ENCODE data around the gene GRID2. TPM values are rescaled to one million over a fixed set of nuclear protein-coding genes. Genes with fewer than 3 reads are reported as not detected.
"Not testable (repeated sequence)": the region's sequence is repeated elsewhere in the genome, so short reads cannot be mapped to it uniquely, and the experiment has no call there.

Gene GRID2
- total RNA-seq, 1 donor from 2014 or later, result not detected

DNA sequence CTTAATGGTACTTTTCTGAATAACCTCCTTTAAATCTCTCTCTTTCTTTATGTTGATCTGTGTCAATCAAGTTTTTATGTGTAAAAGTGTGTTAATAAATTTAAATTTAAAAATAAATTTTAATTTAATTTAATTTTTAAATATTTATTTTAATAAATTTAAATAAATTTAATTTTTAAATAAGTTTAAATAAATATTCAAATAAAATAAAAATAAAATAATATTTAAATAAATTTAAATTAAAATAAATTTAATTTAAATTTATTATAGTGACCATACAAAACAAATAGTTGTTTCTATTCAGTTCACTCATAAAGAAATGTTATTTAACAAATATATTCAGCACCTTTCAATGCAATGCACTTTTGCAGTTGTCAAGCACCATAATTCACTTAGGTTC lies 146.9 kb downstream of the GRID2 start:
- DNase-seq (ENCODE audit: low read depth), result no peak
- TF ChIP-seq, protein P1, sequence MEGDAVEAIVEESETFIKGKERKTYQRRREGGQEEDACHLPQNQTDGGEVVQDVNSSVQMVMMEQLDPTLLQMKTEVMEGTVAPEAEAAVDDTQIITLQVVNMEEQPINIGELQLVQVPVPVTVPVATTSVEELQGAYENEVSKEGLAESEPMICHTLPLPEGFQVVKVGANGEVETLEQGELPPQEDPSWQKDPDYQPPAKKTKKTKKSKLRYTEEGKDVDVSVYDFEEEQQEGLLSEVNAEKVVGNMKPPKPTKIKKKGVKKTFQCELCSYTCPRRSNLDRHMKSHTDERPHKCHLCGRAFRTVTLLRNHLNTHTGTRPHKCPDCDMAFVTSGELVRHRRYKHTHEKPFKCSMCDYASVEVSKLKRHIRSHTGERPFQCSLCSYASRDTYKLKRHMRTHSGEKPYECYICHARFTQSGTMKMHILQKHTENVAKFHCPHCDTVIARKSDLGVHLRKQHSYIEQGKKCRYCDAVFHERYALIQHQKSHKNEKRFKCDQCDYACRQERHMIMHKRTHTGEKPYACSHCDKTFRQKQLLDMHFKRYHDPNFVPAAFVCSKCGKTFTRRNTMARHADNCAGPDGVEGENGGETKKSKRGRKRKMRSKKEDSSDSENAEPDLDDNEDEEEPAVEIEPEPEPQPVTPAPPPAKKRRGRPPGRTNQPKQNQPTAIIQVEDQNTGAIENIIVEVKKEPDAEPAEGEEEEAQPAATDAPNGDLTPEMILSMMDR (conservative IDR thresholded peaks at IDR 0.05; ENCODE audit: low read depth, low read length), result no peak
- H3K4me3 ChIP-seq (ENCODE audit: low read depth, low read length), result no peak overlapping the region

DNA sequence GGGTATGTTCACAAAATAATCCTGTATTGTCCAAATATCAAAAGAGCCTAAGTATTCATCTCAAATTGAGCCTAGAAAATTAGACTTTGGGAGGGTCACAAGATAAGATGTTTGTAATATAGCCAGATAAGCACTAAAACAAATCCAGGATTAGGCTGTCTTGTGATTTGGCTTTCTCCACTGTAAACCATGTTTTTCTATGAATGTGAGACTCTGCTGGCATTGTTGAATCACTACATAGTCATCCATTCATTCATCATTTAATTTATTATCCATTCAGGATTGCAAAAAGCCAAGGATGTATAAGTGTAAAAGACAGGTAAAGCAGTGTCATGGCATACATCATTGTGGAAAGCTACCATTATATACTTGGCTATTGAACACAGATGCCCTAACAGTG lies 148.0 kb downstream of the GRID2 start:
- no peak overlapping the region for H3K4me3 ChIP-seq (ENCODE audit: low read depth, low read length)
- no peak for DNase-seq (ENCODE audit: low read depth)

DNA sequence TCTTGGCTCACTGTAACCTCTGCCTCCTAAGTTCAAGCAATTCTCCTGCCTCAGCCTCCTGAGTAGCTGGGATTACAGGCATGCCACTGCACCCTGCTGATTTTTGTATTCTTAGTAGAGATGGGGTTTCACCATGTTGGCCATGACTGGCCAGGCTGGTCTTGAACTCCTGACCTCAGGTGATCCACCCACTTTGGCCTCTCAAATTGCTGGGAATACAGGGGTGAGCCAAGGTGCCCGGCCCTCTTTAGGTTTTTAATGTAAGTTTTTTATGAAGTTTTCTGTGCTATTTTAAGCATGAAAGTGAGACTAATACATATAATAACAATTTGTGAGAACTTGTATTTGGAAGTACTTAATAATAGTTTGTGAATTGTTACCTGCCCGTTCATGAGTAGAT lies 148.6 kb downstream of the GRID2 start:
- DNase-seq (ENCODE audit: low read depth); H3K4me3 ChIP-seq (ENCODE audit: low read depth, low read length): not testable (repeated sequence)

More for the DNA sequence above, 148.0 kb downstream of the GRID2 start:
- TF ChIP-seq, protein P1 (conservative IDR thresholded peaks at IDR 0.05; ENCODE audit: low read depth, low read length), result no peak

DNA sequence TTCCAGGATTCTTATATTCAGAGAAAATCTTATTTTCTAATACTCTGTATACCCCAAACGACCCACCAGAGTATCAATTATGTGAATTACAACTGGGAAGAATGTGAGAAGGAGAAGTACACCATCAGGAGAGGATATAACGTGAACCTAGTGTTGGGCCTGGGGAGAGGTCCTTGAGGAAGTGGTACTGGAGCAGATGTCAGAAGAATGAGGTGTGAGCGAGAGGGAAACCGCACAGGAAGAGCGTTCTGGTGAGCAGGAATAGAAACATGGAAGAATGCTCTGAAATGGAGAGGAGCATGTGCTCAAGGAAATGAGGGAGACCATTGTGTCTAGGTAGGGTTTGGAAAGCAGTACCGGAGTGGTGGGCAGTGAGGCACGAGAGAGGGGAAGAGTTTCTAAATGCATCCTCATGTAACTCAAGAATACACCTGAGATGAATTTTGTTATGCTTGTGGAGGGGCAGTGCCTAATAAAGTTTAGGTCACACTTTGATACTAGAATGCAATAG lies 151.6 kb downstream of the GRID2 start:
- H3K4me3 ChIP-seq (ENCODE audit: low read depth, low read length), result no peak overlapping the region
- no peak for DNase-seq (ENCODE audit: low read depth)
- TF ChIP-seq, protein P1 (conservative IDR thresholded peaks at IDR 0.05; ENCODE audit: low read depth, low read length), result no peak

DNA sequence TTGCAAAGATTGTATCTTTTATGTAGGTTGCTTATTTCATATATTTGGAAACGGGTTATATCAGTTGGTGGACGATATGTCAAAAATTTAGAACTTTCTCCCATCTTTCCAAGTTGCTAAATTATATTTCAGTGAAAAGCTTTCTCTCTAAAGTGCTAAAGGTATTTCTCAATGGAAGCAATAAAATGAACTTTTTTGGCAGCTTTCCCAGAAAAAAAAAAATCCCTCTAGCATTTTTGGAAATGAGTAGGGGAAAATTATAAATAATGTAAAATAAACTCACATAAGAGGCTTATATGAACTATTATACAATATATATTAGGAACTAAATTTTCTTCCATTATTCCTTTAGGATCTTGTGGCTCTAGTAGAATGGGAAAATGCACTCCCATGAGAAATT lies 152.2 kb downstream of the GRID2 start:
- H3K4me3 ChIP-seq (ENCODE audit: low read depth, low read length), result no peak overlapping the region
- no peak for DNase-seq (ENCODE audit: low read depth)
- TF ChIP-seq, protein P1 (conservative IDR thresholded peaks at IDR 0.05; ENCODE audit: low read depth, low read length), result no peak

DNA sequence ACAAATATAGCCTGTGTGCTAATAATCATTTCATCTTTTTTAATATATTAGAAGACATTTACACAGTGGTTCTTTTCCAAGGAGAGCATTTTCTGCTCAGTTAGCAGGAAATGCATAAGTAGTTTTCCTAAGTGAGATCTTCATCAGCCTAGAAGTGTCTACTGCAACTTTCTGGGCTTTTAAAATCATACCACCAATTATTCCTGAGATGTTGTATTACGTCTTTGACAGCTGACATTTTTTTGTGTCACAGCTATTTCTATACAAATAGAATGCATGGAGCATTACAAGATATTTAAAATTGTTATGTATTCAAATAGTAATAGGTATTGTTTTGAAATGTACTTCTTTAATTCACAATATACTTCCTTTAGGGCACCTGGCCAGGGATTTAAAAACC lies 158.0 kb downstream of the GRID2 start:
- H3K4me3 ChIP-seq (ENCODE audit: low read depth, low read length), result no peak overlapping the region
- no peak for DNase-seq (ENCODE audit: low read depth)
- TF ChIP-seq, protein P1 (conservative IDR thresholded peaks at IDR 0.05; ENCODE audit: low read depth, low read length), result no peak

DNA sequence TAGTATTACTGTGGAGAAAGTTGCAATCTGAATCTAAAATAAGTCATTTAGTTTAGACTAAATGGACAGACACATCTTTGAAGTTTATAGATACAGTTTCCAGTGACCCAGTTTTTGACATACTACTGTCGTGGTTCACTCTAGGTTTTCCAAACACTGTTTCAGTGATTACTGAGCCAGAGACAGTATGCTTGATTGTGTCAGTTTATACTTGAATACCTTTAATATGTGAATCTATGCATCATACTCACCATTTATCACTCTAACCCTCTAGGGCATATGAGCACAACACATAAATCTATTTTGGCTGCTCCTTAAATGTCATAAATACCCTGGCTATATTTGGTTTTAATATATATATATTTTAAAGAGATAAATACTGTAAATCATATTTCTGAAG lies 173.5 kb downstream of the GRID2 start:
- TF ChIP-seq, protein P1 (conservative IDR thresholded peaks at IDR 0.05; ENCODE audit: low read depth, low read length), result no peak
- no peak overlapping the region for H3K4me3 ChIP-seq (ENCODE audit: low read depth, low read length)
- no peak for DNase-seq (ENCODE audit: low read depth)

Data from epithelial cell of proximal tubule (primary cell).